Activated CD4-positive, alpha-beta T cell treated with anti-CD3 and anti-CD28 coated beads, Interleukin-2, amount 50 U/mL, for 1 hour (primary cell): ENCODE measurements around the gene L3MBTL3.
A peak's percentile ranks its signal among the peaks of the same experiment; 100 is the strongest.
"Not testable (repeated sequence)": the region's sequence is repeated elsewhere in the genome, so short reads cannot be mapped to it uniquely, and the experiment has no call there.

ENCODE experiments used
- DNase-seq: peaks from one replicate; pipeline ENCODE4 v3.0.0-alpha.2; 2020

The L3MBTL3 gene

DNA sequence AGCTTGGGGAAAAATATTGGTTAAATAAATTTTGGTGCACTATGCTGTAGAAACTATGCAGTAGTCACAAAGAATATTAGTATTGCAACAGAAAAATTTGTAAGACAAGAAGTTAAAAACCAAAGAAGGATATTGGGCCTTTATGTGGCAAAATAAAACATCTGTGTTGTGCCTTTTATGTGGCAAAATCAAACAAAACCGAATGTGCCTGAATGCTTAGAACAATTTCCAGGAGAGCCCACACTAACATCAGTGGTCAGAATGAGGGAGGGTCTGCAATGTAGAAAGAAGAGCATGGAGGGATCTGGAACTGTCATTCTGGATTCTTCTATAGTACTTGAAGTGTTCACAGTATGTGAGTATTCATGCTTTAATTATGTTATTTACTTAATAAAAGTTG lies 75.2 kb downstream of the L3MBTL3 start:
- DNase-seq, result no peak

DNA sequence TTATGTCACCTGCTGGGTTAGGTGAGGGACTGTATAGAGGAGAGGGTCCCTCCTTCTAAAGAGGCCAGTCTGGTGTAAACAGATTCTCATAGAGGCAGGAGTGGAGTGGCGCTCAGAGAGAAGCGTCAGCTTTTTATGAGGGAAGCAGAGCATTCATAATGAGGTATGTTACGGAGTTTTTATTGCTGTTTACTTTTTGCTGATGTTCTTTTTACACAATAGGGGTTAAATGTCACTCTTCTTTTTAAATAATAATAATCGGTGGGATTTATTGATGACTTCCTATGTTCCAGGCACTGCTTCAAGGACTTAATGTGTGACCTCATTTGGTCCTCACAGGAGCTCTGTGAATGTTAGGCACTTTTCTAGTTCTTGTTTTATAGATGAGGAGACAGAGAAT lies 79.9 kb downstream of the L3MBTL3 start:
- DNase-seq, result no peak

DNA sequence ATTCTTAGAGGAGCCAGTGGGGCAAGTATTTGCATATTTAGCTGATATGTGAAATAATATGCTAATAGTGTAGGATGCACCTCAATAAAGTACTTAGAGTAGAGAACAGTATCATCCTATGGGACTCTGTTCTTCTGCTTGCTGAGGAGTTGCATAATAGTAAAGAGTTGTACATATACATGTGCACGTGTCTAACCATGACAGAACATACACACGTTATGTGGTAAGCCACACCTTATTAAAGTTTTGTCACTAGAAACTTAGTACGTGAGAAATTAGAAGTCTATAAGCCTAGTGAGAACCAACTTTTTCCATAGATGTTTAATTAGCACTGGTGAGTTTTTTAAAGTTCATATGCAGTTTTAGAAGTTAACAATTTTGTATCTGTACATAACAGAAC lies 80.7 kb downstream of the L3MBTL3 start:
- DNase-seq, result no peak

DNA sequence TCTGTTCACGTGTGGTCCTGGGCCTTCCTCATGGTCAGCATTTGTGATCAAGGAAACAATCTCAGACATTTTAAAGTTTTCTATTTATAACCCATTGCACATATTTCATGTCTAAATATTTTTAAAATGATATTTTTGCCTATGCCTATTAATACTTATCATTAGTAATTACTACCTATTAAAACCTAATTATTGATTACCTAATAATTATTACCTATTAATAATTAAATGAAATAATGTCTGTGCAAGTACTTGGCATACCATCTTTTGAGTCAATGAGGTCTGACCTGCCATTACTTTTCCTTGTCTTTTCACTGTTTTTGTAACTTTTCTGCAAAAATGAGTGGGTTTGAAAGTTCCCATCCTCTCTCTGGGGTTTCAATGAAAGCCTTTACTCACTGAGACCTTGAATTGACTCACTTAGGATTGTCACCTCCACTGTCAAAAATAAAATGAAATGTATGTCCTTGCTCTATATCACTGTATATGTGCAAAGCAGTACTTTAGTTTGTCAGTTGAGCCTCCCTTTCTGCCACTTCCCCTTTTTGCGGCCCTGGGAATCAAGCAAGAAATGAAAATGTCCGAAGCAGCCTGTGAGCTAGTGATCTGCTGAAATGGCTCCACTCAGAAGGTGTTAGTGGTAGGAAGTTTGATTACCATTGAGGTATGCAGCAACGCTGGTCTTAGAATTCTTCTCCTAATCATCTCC lies 87.8 kb downstream of the L3MBTL3 start:
- no peak for DNase-seq

DNA sequence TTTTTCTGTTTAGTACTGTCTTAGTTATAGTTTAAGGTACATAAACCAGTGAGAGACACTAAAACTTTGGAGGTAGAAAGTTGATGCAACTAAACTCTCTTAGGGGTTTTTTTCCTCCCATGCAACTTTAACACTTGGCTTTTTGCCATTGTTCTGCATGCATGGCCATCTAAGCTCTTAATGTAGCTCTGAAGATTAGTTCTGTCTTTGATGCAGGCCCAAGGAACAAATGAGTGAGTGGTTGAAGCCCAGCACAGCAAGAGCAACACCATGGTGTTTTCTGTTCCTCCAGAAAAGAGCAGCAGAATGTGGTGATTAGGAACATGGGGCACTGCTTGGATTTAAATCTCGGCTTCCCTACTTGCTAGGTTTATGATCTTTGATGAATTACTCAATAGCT lies 89.3 kb downstream of the L3MBTL3 start:
- DNase-seq, result no peak

DNA sequence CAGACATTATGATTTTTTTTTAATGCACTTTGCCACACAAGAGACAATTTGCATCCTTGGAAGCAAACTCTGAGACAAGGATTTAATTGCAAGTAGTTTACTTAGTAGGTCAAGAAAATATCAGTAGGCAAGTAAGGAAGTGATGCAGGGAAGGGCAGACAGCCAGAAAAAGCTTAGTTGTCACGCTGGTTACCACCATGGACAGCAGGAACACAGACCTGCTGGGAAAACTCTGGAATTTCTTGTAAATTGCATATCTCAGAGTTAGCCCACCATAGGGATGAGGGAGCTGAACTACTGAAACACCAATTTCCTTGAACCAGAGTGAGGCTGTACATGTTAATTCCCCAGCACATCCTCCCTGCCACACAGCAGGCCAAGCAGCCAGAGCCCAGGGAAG lies 92.7 kb downstream of the L3MBTL3 start:
- no peak for DNase-seq

DNA sequence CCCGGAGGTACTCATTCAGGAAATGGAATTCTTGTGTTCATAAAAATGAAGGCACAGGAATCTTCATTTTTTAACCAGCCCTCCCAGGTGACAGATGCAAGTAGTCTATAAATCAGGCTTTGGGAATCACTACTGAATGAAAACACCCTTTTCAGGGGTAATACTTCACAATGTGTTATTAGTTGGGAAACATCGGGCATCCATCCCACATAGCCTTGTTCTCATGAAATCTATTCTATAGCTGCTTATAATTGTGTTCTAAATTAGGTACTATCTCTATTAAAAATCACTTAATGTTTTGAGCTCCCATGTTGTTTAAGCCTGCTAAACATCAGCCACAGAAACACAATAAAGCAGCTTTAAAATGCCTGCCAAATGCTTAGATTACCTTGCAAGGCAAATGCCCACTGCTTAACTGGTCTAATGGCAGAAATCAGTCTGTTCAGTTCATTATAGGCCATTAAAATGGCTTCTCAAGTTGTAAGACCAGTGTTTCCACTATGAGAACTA lies 94.9 kb downstream of the L3MBTL3 start:
- DNase-seq, result no peak

DNA sequence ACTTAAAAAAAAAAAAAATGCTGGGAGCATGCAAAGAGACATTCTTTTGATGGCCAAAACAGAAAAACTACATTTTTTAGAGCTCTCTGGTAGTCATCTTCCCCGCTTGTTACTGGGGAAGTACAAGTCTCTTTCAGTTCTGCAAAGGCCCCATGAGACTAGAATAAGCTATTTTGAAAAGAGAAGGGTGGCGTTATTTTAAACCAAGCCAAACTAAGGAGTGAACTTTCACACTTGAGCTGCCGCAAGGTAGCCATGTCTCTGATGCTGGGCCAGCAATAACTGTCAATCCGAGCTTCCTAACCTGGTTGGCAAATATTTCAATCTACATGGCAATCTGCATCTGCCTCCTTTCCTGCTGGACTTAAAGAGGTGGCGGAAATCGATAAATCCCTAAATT lies 96.7 kb downstream of the L3MBTL3 start:
- no peak for DNase-seq

DNA sequence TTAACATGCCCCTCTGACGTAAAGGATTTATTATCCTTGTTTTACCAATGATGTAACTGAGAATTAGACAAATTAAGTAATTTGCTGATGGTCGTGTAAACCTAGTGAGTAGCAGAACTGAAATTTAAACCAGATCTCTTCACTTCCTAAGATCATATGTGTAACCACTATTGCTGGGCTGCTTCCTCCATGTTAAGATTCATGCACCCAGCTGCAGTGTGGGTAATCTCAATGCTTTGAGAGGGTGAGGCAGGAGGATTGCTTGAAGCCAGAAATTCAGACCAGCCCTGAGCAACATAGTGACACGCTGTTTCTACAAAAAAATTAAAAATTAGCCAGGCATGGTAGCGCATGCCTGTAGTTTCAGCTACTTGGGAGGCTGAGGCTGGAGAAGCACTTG lies 97.9 kb downstream of the L3MBTL3 start:
- no peak for DNase-seq

DNA sequence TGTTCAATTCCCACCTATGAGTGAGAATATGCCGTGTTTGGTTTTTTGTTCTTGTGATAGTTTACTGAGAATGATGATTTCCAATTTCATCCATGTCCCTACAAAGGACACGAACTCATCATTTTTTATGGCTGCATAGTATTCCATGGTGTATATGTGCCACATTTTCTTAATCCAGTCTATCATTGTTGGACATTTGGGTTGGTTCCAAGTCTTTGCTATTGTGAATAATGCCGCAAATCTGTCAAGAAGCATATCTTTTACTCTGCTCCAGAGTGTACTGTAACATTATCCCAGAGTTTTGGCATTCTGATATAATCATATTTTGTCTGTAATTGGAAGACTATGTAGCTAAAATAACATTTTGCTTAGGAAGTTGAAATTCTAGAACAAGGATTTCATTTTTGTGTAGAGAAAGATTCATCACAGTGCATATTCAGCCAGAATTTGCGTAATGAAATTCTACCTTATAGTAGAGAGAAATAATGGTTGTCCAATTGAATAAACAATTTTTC lies 98.9 kb downstream of the L3MBTL3 start:
- not testable (repeated sequence) for DNase-seq

DNA sequence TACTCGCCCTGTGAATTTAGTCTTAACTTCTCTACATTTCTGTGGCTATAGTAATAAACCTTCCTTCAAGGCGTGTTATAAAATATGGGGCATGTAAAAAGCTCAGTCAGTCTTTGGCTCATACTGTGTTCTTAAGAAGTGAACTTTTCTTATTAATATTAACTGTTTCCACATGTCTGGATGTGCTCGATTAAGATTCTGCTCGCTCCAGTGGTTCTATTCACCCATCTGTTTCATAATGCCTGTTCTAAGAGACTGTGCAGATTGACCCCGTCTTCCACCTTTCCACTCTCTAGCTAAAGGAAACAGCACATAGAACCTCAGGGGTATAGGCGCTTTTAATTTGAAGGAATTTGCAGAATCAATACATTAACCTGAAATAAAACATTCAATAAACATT lies 99.9 kb downstream of the L3MBTL3 start:
- no peak for DNase-seq

DNA sequence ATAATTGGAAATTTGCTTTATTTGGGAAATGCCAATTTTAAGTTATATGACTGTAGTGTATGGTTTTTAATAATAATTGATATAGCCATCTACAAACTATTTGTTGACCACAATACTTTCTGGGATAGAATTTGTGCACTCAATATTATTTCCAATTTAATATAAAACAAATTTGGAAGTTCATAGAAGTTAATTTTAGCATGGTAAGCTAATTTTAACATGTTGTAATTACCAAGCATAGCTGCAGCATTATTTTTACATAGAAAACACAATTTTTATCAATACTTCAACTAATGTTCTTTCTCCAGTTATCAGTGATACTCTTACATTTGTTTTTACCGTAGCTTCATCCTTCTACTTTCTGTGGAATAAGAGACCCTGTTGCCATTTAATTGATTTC lies 100.8 kb downstream of the L3MBTL3 start:
- DNase-seq, result no peak

DNA sequence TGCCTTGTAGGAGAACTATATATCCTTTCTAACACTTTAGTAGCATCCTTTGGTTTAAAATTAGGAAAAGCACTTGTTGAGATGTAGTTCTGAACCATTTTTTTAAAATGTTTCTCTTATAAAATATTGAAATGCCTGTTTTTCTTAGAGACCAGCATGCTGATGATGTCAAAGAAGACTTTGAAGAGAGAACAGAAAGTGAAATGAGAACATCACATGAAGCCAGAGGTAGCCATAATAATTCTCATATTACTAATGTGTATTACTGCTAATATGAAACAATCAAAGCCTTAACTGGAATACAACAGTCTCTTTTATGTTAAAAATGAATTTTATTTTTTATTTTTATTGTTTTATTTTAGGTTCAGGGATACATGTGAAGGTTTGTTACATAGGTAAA lies 102.3 kb downstream of the L3MBTL3 start:
- no peak for DNase-seq

DNA sequence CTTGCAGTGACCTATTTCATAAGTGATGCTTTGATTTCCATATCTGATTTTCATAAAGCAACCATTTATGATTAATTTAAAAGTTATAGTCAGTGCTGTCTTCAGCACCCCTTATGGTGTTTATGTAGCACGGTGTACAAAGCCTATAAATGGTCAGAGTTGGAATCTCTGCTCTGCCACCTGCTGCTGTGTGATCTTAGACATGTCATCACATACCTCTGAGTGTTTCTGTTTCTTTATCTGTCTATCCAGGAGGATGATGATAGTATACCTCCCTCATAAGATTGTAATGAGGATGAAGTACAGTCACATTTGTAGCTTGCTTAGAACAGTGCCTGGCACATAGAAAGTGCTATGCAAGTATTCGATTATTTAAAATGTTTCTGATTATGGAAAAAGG lies 103.9 kb downstream of the L3MBTL3 start:
- no peak for DNase-seq

DNA sequence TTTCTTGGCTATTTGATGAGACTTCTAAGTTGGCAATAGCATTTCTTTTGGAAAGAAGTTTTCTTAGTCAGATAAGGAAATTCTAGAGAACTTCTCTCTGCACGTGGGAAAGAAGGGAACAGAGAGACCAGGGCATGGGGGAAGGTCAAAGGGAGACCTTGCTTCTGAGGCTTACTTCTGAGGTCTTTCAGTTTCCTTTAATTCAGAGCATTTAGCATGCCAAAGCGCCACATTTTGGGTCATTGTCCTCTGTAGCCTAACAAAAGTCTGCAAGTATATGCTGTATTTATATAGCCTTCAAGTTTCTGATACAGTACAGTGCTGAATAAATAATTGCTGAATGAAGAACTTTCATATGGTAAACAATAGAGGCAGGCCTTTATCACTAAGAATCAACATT lies 108.8 kb downstream of the L3MBTL3 start:
- no peak for DNase-seq

DNA sequence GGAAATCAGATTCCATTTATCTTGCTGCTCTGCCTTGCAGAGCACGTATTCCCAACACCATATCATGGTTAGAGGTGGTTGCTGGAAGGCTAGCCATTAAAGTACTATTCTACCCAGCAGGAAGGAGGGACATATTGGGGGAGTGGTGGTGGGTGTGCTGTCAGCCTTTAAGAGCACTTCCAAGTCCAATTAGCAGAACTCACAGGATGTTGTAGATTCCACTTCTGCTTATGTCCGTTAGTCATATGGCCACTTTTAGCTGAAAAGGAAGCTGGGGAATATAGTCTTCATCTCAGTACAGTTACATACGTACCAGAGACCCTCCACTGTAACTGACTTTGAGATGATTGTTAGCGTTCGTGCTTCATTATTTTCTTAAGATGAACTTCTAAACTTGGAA lies 109.9 kb downstream of the L3MBTL3 start:
- DNase-seq, result no peak

DNA sequence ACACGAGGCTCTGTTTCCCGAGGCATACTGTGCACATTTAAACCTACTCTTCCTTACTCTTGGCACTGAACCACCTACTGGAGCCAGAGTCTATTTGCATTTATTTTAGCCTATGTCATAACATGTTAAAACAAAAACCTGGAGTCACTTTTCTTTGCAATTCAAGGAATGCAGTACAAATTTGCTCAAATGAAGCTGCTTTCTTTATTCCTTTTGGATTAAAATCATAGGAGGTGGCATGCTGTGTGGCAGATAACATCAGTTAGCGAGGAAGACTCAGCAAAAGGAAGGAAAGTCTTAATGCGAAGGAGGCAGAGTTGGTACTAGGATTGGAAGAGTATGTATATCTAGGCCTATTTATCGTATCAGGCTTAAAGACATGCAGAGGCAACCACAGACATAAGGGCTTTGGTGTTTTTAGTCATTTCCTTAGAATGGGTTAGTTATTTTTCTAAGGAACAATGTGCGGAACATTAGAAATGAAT lies 111.4 kb downstream of the L3MBTL3 start:
- no peak for DNase-seq

DNA sequence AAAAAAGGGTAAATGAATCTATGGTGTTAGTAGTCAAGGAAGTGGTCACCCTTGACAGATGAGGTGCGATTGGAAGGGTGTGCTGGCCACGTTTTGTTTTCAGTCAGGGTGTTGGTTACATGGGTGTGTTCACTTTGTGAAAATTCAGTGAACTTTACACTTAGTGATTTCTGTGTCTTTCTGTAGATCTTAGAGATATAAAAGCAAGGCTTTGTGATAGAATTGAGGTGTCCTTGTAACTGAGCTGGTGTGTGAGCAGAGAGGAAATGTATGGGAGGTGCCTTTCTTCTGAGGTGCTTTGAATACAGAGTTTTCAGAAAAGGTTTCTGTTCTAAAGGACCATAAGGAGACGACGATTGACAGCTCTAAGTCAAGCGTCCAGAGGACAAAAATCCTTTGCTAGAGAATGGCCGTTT lies 113.9 kb downstream of the L3MBTL3 start:
- peak; percentile 29 for DNase-seq

DNA sequence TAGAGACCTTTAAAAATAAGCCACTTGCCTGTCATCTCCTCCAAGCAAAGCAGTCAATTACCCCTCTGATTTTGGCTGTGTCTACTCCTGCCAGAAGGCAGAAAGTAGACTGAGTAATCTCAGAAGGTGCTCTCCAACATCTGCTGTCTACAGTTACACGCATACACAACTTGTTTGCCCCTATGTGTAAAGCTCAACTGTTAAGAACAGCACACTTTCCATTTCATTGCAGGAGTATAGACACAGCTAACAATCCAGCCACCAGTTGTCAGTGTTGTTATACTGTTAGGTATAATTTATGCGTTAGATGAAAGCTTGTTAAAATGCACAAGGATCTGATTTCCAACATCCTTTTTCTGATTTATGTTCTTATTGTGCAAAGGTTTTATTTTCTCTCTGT lies 116.2 kb downstream of the L3MBTL3 start:
- DNase-seq, result no peak

DNA sequence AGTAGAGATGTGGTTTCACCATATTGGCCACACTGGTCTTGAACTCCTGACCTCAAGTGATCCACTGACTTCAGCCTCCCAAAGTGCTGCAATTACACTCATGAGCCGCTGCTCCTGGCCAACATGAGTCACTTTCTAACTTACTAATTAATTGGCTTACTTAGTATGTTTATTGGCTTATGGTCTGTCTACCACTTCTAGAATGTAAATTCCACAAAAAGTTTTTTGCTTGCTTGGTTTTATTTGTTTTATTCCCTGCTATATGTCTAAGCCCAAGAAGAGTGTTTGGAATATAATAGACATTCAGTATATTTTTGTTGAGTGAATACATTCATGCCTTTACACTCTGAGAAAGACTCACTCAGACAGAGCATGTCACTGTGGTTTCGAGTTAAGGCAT lies 118.4 kb downstream of the L3MBTL3 start:
- DNase-seq, result no peak

DNA sequence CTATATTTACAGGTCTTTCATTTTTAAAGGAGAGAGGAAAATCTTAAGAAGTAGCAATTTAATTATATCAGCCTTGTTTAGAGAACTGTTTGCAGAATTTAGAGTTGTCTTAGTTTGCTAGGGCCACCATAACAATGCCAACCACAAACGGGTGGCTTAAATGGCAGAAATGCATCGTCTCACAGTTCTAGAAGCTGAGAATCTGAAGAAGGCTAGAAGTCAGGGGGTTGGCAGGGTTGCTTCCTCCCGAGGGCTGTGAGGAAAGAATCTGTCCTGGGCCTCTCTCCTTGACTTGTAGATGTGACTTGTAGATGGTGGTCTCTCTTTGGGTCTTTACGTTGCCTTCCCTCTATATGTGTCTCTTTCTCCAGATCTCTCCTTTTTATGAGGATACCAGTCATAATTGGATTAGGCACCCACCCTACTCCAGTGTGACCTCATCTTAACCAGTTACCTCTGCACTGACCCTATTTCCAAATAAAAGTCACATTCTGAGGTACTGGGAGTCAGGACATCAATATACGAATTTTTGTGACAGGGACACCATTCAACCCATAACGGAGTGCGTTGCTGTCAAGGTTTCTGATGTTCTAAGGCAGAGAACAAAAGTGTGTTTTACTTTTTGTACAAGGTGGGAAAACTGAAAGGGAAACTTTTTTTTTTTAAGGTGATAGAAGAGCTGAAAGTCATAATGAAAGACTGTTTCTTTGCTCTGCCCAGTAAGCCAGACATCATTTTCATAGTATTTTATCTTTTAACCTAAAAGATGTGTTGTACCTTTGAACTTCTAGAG lies 119.9 kb downstream of the L3MBTL3 start:
- DNase-seq, result no peak

DNA sequence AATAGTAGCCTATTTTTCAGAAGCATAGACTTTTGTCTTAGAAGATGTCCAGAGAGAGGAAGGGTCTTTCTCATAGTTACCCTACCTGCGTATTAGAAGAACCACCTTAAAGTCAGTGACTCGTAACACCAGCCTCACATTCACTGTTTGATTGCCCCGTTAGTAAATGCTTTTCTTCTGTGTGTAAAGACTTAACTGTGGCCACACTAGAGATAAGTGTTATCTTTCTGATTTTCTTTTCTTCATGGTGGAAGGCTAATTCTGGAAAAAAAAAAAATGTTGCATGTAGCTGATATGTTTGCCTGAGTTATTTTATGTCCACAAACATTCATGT lies 120.5 kb downstream of the L3MBTL3 start:
- no peak for DNase-seq

DNA sequence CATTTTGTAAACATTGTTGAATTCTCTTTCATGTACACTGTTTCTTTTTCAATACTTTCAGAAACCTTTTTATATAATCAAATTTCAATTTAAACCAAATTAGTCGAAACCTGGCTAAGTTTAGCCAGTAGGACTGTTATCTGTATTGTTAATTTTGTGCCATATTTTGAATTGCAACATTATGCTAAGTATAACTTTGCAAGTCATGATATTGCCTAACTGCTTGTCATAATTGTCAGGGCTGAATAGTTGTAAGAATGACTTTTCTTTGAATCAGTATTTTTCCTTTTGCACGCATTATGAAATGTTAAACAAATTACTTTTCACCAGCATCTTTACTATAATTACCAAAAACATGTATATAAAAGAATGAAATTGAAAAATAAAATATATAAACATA lies 121.7 kb downstream of the L3MBTL3 start:
- DNase-seq, result no peak

DNA sequence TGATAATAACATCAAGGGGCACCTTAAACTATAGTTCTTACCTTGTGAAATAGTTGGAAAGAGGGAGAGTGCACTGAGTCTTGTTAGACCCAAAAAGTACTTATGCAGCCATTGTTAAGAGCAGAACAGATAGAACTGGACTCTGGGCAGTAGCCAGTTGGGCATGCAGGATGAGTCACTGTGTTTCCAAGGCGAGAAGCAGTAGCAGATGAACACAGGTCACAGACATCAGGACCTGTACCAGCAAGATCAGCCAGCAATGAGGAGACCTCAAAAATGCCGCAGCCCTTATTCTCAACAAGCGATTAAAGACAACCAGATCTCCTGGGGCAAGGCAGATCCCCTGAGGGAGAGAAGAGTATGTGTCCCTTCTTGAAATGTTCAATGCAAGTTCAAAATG lies 125.3 kb downstream of the L3MBTL3 start:
- DNase-seq, result no peak
